Caco-2 (cell line): Measurements from ENCODE around the gene E2F7. TPM values are rescaled to one million over a fixed set of nuclear protein-coding genes. Genes with fewer than 3 reads are reported as not detected.

Source experiments
- BruUV-seq: library from RNA; stranded (reverse); fragments of 400-500 nt; replicated peaks from 2 replicates; lab custom pipeline; 2021; lab: Mats Ljungman, UMichigan
- CTCF ChIA-PET: fragments of 300-600 bp; sonication (Branson Sonifier 250); formaldehyde crosslinking; loops from one replicate; lab custom pipeline; 2022; ENCODE audit warnings: antibody characterized with exemption; lab: Charles Lee
- POLR2A ChIA-PET: fragments of 300-600 bp; sonication (Branson Sonifier 250); formaldehyde crosslinking; loops from one replicate; lab custom pipeline; 2022; ENCODE audit warnings: antibody characterized with exemption; lab: Charles Lee
- DNase-seq, 2 experiments: peaks; one replicate each; pipeline versions ENCODE4 v3.0.0 to v3.0.0-alpha.2; 2020 to 2022
- H3K27me3 ChIP-seq: replicated peaks from 2 replicates; pipeline ENCODE4 v1.6.0; 2011; ENCODE audit warnings: low read length; ENCODE audit not compliant: control insufficient read depth, insufficient read depth
- H3K36me3 ChIP-seq: 2 replicates; pipeline ENCODE4 v1.5.1; 2011; ENCODE audit warnings: low read length; ENCODE audit not compliant: control insufficient read depth, insufficient read depth
- H3K4me1 ChIP-seq: fragments of 250-450 bp; sonication (Bioruptor Pico); 2 replicates; pipeline ENCODE4 v1.5.1; 2020; ENCODE audit warnings: mild to moderate bottlenecking
- H3K4me3 ChIP-seq: 2 replicates; pipeline ENCODE4 v1.5.1; 2011; ENCODE audit warnings: low read depth, mild to moderate bottlenecking, control low read depth, low read length
- H3K9me3 ChIP-seq: fragments of 250-450 bp; sonication (Bioruptor Pico); 2 replicates; pipeline ENCODE4 v1.5.1; 2020; ENCODE audit warnings: mild to moderate bottlenecking, moderate library complexity
- H3K27ac Mint-ChIP-seq: one replicate; pipeline ENCODE4 v1.8.0; 2022; ENCODE audit warnings: mixed read lengths; ENCODE audit not compliant: unreplicated experiment
- H3K27me3 Mint-ChIP-seq: one replicate; pipeline ENCODE4 v1.8.0; 2022; ENCODE audit warnings: mixed read lengths; ENCODE audit not compliant: insufficient read depth, unreplicated experiment
- H3K36me3 Mint-ChIP-seq: one replicate; pipeline ENCODE4 v1.8.0; 2022; ENCODE audit warnings: mild to moderate bottlenecking, mixed read lengths; ENCODE audit not compliant: insufficient read depth, unreplicated experiment
- H3K4me1 Mint-ChIP-seq: one replicate; pipeline ENCODE4 v1.8.0; 2022; ENCODE audit warnings: low read depth, mixed read lengths; ENCODE audit not compliant: unreplicated experiment
- H3K4me3 Mint-ChIP-seq: one replicate; pipeline ENCODE4 v1.8.0; 2022; ENCODE audit warnings: mild to moderate bottlenecking, moderate library complexity, mixed read lengths; ENCODE audit not compliant: unreplicated experiment
- H3K9me3 Mint-ChIP-seq: one replicate; pipeline ENCODE4 v1.8.0; 2022; ENCODE audit warnings: mixed read lengths; ENCODE audit not compliant: unreplicated experiment
- CTCF ChIP-seq, 2 experiments: fragments of 200-600 bp in 1 of 2; IDR thresholded peaks; 1 replicate in 1 of 2; 2 replicates in 1 of 2; pipeline versions ENCODE4 v1.5.1 to v1.8.0; 2011 to 2022; ENCODE audit warnings: antibody characterized with exemption in 1 of 2, control low read depth in 1 of 2, inconsistent platforms in 1 of 2, low read depth in 1 of 2, low read length in 1 of 2, mild to moderate bottlenecking in 1 of 2, moderate library complexity in 1 of 2; ENCODE audit not compliant: insufficient read depth in 1 of 2, severe bottlenecking in 1 of 2, unreplicated experiment in 1 of 2
- intact Hi-C: fragments of 100-400 bp; cut with micrococcal nuclease; formaldehyde crosslinking; loops from one replicate; pipeline ENCODE4 v1.10.0; 2022; ENCODE audit not compliant: unreplicated experiment
- total RNA-seq: library from RNA; stranded (reverse); gene quantifications from 2 replicates; pipeline ENCODE4 v1.2.3, GENCODE V29; 2022

The E2F7 gene
- total RNA-seq, 1 experiment from 2014 or later: 11.6 TPM

GRCh38 chr12:77003914-77004313 is 61.5 kb downstream of the E2F7 start:
- Mint-ChIP-seq H3K27ac (no peak overlapping the region), H3K9me3 (no peaks in the 10 kb centered on the region), H3K4me1 (peaks cover 13% of the 10 kb centered on the region), H3K36me3 (no peaks in the 10 kb centered on the region), H3K27me3 (peaks cover 13% of the 10 kb centered on the region), H3K4me3 (no peak overlapping the region)
- H3K36me3 ChIP-seq: no peaks in the 10 kb centered on the region
- no peak for DNase-seq
- no peaks in the 10 kb centered on the region for H3K27me3 ChIP-seq
- H3K4me3 ChIP-seq: no peak overlapping the region
- H3K9me3 ChIP-seq: no peaks in the 10 kb centered on the region
- intact Hi-C loops: no loop called here
- no peaks in the 10 kb centered on the region for H3K4me1 ChIP-seq
- BruUV-seq: no TSS peak
- TF ChIP-seq CTCF (IDR thresholded peaks at IDR 0.05; ENCODE audit: insufficient read depth in 1 of 2, low read depth in 1 of 2, low read length in 1 of 2, severe bottlenecking in 1 of 2, unreplicated experiment in 1 of 2): no peak
- ChIA-PET POLR2A (no interaction called here), CTCF (no interaction called here)

GRCh38 chr12:77003246-77003645 is 62.1 kb downstream of the E2F7 start:
- Histone ChIP-seq H3K36me3 (no peaks in the 10 kb centered on the region), H3K4me3 (no peak overlapping the region), H3K9me3 (no peaks in the 10 kb centered on the region), H3K4me1 (no peaks in the 10 kb centered on the region), H3K27me3 (no peaks in the 10 kb centered on the region)
- H3K4me3 Mint-ChIP-seq: no peak overlapping the region
- no peak for TF ChIP-seq CTCF (IDR thresholded peaks at IDR 0.05; ENCODE audit: insufficient read depth in 1 of 2, low read depth in 1 of 2, low read length in 1 of 2, severe bottlenecking in 1 of 2, unreplicated experiment in 1 of 2)
- no peak overlapping the region for H3K27ac Mint-ChIP-seq
- POLR2A ChIA-PET: no interaction called here
- CTCF ChIA-PET: no interaction called here
- peaks cover 13% of the 10 kb centered on the region for H3K27me3 Mint-ChIP-seq
- intact Hi-C loops: no loop called here
- no TSS peak for BruUV-seq
- no peak for DNase-seq
- no peaks in the 10 kb centered on the region for H3K36me3 Mint-ChIP-seq
- H3K4me1 Mint-ChIP-seq: peaks cover 13% of the 10 kb centered on the region
- H3K9me3 Mint-ChIP-seq: no peaks in the 10 kb centered on the region

- ChIA-PET CTCF (no interaction called here), POLR2A (no interaction called here)
- Mint-ChIP-seq H3K27ac (no peak overlapping the region), H3K36me3 (no peaks in the 10 kb centered on the region), H3K9me3 (no peaks in the 10 kb centered on the region), H3K27me3 (peaks cover 11% of the 10 kb centered on the region), H3K4me3 (peak overlapping the region; percentile 20), H3K4me1 (peaks cover 13% of the 10 kb centered on the region)
- Histone ChIP-seq H3K4me1 (no peaks in the 10 kb centered on the region), H3K36me3 (no peaks in the 10 kb centered on the region), H3K4me3 (no peak overlapping the region), H3K27me3 (no peaks in the 10 kb centered on the region), H3K9me3 (no peaks in the 10 kb centered on the region)
- TF ChIP-seq CTCF (IDR thresholded peaks at IDR 0.05; ENCODE audit: insufficient read depth in 1 of 2, low read depth in 1 of 2, low read length in 1 of 2, severe bottlenecking in 1 of 2, unreplicated experiment in 1 of 2): no peak
- no TSS peak for BruUV-seq
- intact Hi-C loops: no loop called here
- no peak for DNase-seq
These were observed 63.0 kb downstream of the E2F7 start for GRCh38 chr12:77002382-77002781.
